HepG2 (cell line): Measurements from ENCODE around the gene ZNF575. TPM values are rescaled to one million over a fixed set of nuclear protein-coding genes. Genes with fewer than 3 reads are reported as not detected.
A peak's percentile ranks its signal among the peaks of the same experiment; 100 is the strongest.

Experiments used
- ATAC-seq: fragments of 200-7000 bp; cut with Tn5 transposase; 3 replicates; pipeline ENCODE4 v1.9.1; 2020; ENCODE audit warnings: mild to moderate bottlenecking, moderate library complexity
- BruUV-seq: library from RNA; stranded (reverse); fragments of 400-500 nt; replicated peaks from 2 replicates; lab custom pipeline; 2021; lab: Mats Ljungman, UMichigan
- CTCF ChIA-PET: fragments of 300-600 bp; formaldehyde crosslinking; extraction: SDS; loops from one replicate; lab custom pipeline; 2021; ENCODE audit warnings: low total read pairs, inconsistent platforms, low intra/inter-chr PET ratio; lab: Yijun Ruan, JAX
- POLR2A ChIA-PET: fragments of 350-600 bp; sonication (Branson Sonifier 250); formaldehyde crosslinking; loops from one replicate; lab custom pipeline; 2020; ENCODE audit warnings: antibody characterized with exemption, inconsistent platforms; lab: Yijun Ruan, JAX
- DNase-seq: peaks from one replicate; pipeline ENCODE4 v3.0.0-alpha.2; 2015; ENCODE audit warnings: low spot score
- FAIRE-seq: peaks from 3 replicates; lab custom pipeline; 2011; peaks lifted over from hg19 to GRCh38; lab: Jason Lieb, UNC
- H2AFZ ChIP-seq: one replicate; pipeline ENCODE4 v1.6.1; 2011; ENCODE audit warnings: low read length, inconsistent platforms
- H3K27ac ChIP-seq: fragments of 300-600 bp; 3 replicates; pipeline ENCODE4 v1.8.0; 2011; ENCODE audit warnings: mixed run types, mild to moderate bottlenecking, mixed read lengths, low read length, inconsistent platforms; ENCODE audit not compliant: insufficient read depth; ENCODE audit errors: extremely low read length
- H3K27me3 ChIP-seq, 2 experiments: fragments of 200-600 bp in 1 of 2; 2 replicates in 1 of 2; 3 replicates in 1 of 2; pipeline versions ENCODE4 v1.6.0 to v1.8.0; 2011; ENCODE audit warnings: low read length in 2 of 2, mild to moderate bottlenecking in 2 of 2, moderate library complexity in 2 of 2, inconsistent platforms in 1 of 2; ENCODE audit not compliant: insufficient read depth in 2 of 2, control insufficient read depth in 1 of 2
- H3K36me3 ChIP-seq, 2 experiments: fragments of 200-600 bp in 1 of 2; replicated peaks in 1 of 2; 2 replicates in 1 of 2; 3 replicates in 1 of 2; pipeline versions ENCODE4 v1.5.1 to v1.8.0; 2011; ENCODE audit warnings: low read length in 2 of 2, inconsistent platforms in 1 of 2; ENCODE audit not compliant: insufficient read depth in 2 of 2, control insufficient read depth in 1 of 2
- H3K4me1 ChIP-seq: 2 replicates; pipeline ENCODE4 v1.5.1; 2012; ENCODE audit warnings: low read length, inconsistent platforms; ENCODE audit not compliant: insufficient read depth
- H3K4me2 ChIP-seq: 2 replicates; pipeline ENCODE4 v1.6.0; 2011; ENCODE audit warnings: low read depth, low read length, inconsistent platforms
- H3K4me3 ChIP-seq, 3 experiments: fragments of 200-600 bp in 1 of 3; sonication (generic), shearing (Covaris generic) in 1 of 3; replicated peaks in 1 of 3; 2 replicates each; pipeline ENCODE4 v1.5.1; 2011 to 2016; ENCODE audit warnings: low read length in 3 of 3, inconsistent platforms in 2 of 3, low read depth in 2 of 3, mild to moderate bottlenecking in 2 of 3, control low read depth in 1 of 3, mixed read lengths in 1 of 3; ENCODE audit not compliant: insufficient read depth in 1 of 3
- H3K79me2 ChIP-seq: one replicate; pipeline ENCODE4 v1.6.1; 2011; ENCODE audit warnings: low read length, inconsistent platforms; ENCODE audit not compliant: insufficient read depth
- H3K9ac ChIP-seq: 2 replicates; pipeline ENCODE4 v1.6.0; 2011; ENCODE audit warnings: mild to moderate bottlenecking, low read depth, low read length, inconsistent platforms; ENCODE audit not compliant: insufficient read depth
- H3K9me3 ChIP-seq: 2 replicates; pipeline ENCODE4 v1.5.1; 2012; ENCODE audit warnings: mild to moderate bottlenecking, low read length
- H4K20me1 ChIP-seq: 2 replicates; pipeline ENCODE4 v1.6.0; 2011; ENCODE audit warnings: inconsistent platforms, mild to moderate bottlenecking, low read length, moderate library complexity; ENCODE audit not compliant: insufficient read depth
- ATF1 ChIP-seq: IDR thresholded peaks from 2 replicates; pipeline ENCODE4 v1.6.1; 2016; ENCODE audit warnings: mild to moderate bottlenecking, control low read depth
- GABPA ChIP-seq, 2 experiments: IDR thresholded peaks; 2 replicates each; pipeline ENCODE4 v1.6.1; 2011 to 2016; ENCODE audit warnings: low read depth in 2 of 2, low read length in 1 of 2, missing biosample characterization in 1 of 2, missing genetic modification characterization in 1 of 2
- MNT ChIP-seq: fragments of 450-650 bp; IDR thresholded peaks from 2 replicates; pipeline ENCODE4 v1.6.1; 2016
- MXI1 ChIP-seq: IDR thresholded peaks from 3 replicates; pipeline ENCODE4 v1.6.1; 2012; ENCODE audit warnings: low read depth, low read length, inconsistent platforms, borderline replicate concordance
- REXO4 ChIP-seq: sonication (generic); formaldehyde crosslinking; IDR thresholded peaks from 2 replicates; pipeline ENCODE4 v1.8.0; 2022; ENCODE audit warnings: missing genetic modification reagents, mild to moderate bottlenecking, borderline replicate concordance
- ZFP1 ChIP-seq: IDR thresholded peaks from 2 replicates; pipeline ENCODE4 v1.6.1; 2016
- ZNF619 ChIP-seq: sonication (generic); formaldehyde crosslinking; IDR thresholded peaks from 2 replicates; pipeline ENCODE4 v1.4.0; 2020; ENCODE audit warnings: mild to moderate bottlenecking, missing genetic modification reagents
- ZNF629 ChIP-seq: sonication (generic); formaldehyde crosslinking; conservative IDR thresholded peaks from 2 replicates; pipeline ENCODE4 v1.5.0; 2020; ENCODE audit warnings: missing genetic modification reagents
- WGBS: methylation state at CpG from one replicate; pipeline ENCODE4 v1.1.6; 2017; ENCODE audit warnings: low lambda C conversion rate; 5-methylcytosine and 5-hydroxymethylcytosine counted together
- in situ Hi-C: cut with HindIII; loops from 2 replicates; pipeline ENCODE4 v1.10.0; 2017; ENCODE audit warnings: low pct_unique_long_range_greater_than_20kb; ENCODE audit not compliant: extremely low pct_ligation_motif_present
- intact Hi-C: fragments of 100-400 bp; cut with micrococcal nuclease; formaldehyde crosslinking; loops from one replicate; pipeline ENCODE4 v1.10.0; 2022; ENCODE audit not compliant: unreplicated experiment
- polyA plus RNA-seq, 8 experiments: library from polyadenylated mRNA; depleted of rRNA in 3 of 8; stranded (reverse) in 7 of 8; unstranded in 1 of 8; fragments of >200 nt; fragmentation: Illumina TruSeq in 4 of 8; extraction: Trizol in 4 of 8; gene quantifications; 2 replicates each; pipeline versions ENCODE4 v1.2.1 to v1.2.3, GENCODE V29; 2011 to 2016; ENCODE audit warnings: low read depth in 4 of 8, missing spikeins in 1 of 8, mixed read lengths in 1 of 8; ENCODE audit not compliant: insufficient read depth in 1 of 8
- total RNA-seq, 5 experiments: library from RNA; depleted of rRNA; stranded (reverse); fragments of >200 nt; fragmentation: Illumina TruSeq; extraction: Trizol; gene quantifications; 2 replicates each; pipeline ENCODE4 v1.2.3, GENCODE V29; 2016; ENCODE audit warnings: low read depth in 1 of 5
- TF ChIP-seq, protein P1 (sequence below): sonication (generic); formaldehyde crosslinking; IDR thresholded peaks from 2 replicates; pipeline ENCODE4 v1.5.1; 2020; ENCODE audit warnings: mild to moderate bottlenecking, missing genetic modification reagents, moderate library complexity

Gene ZNF575
- total and polyA plus RNA-seq, 2 of the 13 experiments (the other 11 are each of a cell fraction or from before 2014, with no cell fraction given) = 0.17 to 0.27 TPM

DNA sequence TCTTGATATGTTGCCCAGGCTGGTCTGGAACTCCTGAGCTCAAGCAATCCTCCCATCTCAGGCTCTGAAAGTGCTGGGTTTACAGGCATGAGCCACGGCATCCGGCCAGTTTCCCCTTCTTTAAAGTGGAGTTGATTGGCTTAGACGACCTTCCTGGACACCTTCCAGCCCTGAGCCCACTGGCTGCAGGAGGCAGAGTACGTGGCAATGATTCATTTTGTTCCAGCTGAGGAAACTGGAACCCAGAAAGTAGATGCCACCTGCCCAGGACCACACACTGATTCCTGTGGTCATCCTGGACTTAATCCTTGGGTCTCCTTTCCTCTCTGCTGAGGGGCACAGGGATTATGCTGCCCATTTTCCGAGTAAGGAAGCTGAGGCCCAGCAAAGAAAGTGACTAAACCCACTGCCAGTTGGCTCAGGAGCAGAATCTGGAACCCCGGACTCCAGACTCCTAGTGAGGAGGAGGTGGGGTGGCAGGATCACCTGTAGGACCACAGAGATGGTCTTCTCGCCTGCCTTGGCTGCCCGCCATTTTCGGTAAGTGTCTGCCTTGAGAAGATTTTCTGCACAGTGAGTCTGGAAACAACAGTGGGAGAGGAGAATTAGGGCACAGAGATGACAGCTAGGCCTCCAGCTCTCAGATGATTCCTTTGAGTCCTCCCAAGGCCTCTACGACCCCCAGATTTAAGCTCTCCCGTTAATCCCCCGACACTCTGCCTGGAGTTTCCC, 41.6 kb downstream of the ZNF575 start:
- H3K4me1 ChIP-seq = peaks cover 19% of the 10 kb centered on the region; the same call in 1 of the 2 replicates
- peak overlapping the region; percentile 72 for H3K27ac ChIP-seq
- BruUV-seq = TSS peak; percentile 66
- peak overlapping the region; percentile 93 for H3K4me2 ChIP-seq
- POLR2A ChIA-PET = interaction anchor here (1.4 to 1.8 kb wide), 2 partner anchors 19 to 21 kb away, joined by 3 to 6 read pairs; partner anchors contain the start of genes IRGQ and ZNF576
- 30% methylated on average over 9 of the region's 12 CpGs for WGBS
- peak overlapping the region; percentile 88 for H3K9ac ChIP-seq
- H3K79me2 ChIP-seq = peaks cover 8% of the 10 kb centered on the region
- in situ Hi-C loops = no loop called here
- TF ChIP-seq ZNF629 (peak; percentile 70), REXO4 (CRISPR knock-in tag) (no peak), ZNF619 (peak; percentile 64; the same call in 1 of the 2 replicates)
- H2AFZ ChIP-seq = peak overlapping the region; percentile 31
- H3K27me3 ChIP-seq = no peaks in the 10 kb centered on the region; a peak in 1 of 5 replicates
- H3K4me3 ChIP-seq = peak overlapping the region; percentile 87 to 92 (median 89)
- no peaks in the 10 kb centered on the region for H3K9me3 ChIP-seq
- DNase-seq = no peak
- FAIRE-seq = no peak
- ATAC-seq = no peak
- peaks cover 0 to 1% of the 10 kb centered on the region in 2 experiments; a peak in 1 of 5 replicates for H3K36me3 ChIP-seq
- CTCF ChIA-PET = no interaction called here
- no peaks in the 10 kb centered on the region for H4K20me1 ChIP-seq
- intact Hi-C loops = loop anchor here (1.0 kb wide), 1 partner anchor 22 kb away; the partner anchor contains the start of genes IRGQ and ZNF576

DNA sequence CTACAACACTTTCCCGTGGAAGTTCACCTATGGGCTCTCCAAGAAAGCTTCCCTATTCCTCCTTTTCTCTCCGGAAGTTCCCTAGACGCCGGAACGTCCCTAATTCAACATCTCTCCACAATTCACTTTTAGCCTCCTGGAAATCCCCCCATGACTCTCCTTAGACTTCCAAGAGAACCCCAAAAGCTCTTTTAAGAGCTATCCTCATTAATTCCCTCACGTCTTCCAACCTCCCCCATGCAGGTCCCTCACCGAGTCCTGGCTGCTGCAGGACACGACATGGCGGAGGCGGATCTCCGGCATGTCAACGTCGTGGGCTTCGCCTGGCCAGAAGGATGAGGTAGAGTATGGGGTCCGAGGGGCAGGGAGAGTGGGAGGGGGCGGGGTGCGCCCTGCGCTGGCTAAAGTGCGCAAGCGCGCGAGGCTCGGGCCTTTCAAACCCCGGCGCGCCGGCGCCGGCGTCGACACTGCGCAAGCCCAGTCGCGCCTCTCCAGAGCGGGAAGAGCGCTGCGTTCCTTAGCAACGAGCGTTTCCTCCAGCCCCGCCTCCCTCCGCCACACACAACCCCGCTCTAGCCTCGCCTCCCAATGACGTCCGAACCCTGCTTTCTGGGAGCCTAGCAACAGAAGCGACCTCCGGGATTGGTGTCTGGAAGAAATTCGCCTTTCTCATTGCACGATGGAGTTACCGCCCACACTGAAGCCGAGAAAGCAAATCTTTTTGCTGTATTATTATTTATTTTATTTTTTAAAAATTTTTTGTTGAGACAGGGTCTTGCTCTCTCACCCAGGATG, 42.4 kb downstream of the ZNF575 start, which contains the start of the genes PINLYP and XRCC1:
PINLYP (plus strand) TSS at position 646 of the 795 bp plus-strand sequence. CDS start 1,391 bp downstream, outside the sequence.
XRCC1 (minus strand) TSS at position 372 of the 795 bp plus-strand sequence; CDS start at position 303, 69 bp downstream.
- H3K36me3 ChIP-seq = peaks cover 0 to 1% of the 10 kb centered on the region in 2 experiments; a peak in 1 of 5 replicates
- intact Hi-C loops = loop anchor here (1.0 kb wide), 1 partner anchor 21 kb away; the partner anchor contains the start of genes IRGQ and ZNF576
- H3K9ac ChIP-seq = peak within 1 kb of the TSS; percentile 88
- CTCF ChIA-PET = no interaction called here
- H4K20me1 ChIP-seq = no peaks in the 10 kb centered on the region
- no peaks in the 10 kb centered on the region for H3K9me3 ChIP-seq
- peak within 1 kb of the TSS; percentile 87 to 92 (median 89) for H3K4me3 ChIP-seq
- peaks cover 19% of the 10 kb centered on the region; the same call in 1 of the 2 replicates for H3K4me1 ChIP-seq
- H2AFZ ChIP-seq = peak within 1 kb of the TSS; percentile 31
- peak within 1 kb of the TSS; percentile 72 for H3K27ac ChIP-seq
- in situ Hi-C loops = no loop called here
- DNase-seq (peak; percentile 96), FAIRE-seq (peak; percentile 98), ATAC-seq (peak; percentile 97)
- peaks cover 8% of the 10 kb centered on the region for H3K79me2 ChIP-seq
- WGBS = under 1% methylated on average over 23 of the region's 51 CpGs
- no peaks in the 10 kb centered on the region; a peak in 1 of 5 replicates for H3K27me3 ChIP-seq
- no TSS peak for BruUV-seq
- peak within 1 kb of the TSS; percentile 93 for H3K4me2 ChIP-seq
- POLR2A ChIA-PET = interaction anchor here (1.4 to 1.8 kb wide), 2 partner anchors 20 to 21 kb away, joined by 3 to 6 read pairs; partner anchors contain the start of genes IRGQ and ZNF576
- TF ChIP-seq GABPA (IDR thresholded peaks at IDR 0.05; ENCODE audit: low read depth, low read length) = no peak
- peak; percentile 56 for TF ChIP-seq GABPA (CRISPR knock-in tag; IDR thresholded peaks at IDR 0.05; ENCODE audit: low read depth)
- TF ChIP-seq MNT = peak; percentile 53
- 0 out of 2 replicates have a peak, but pooled peaks have one; percentile 12 for TF ChIP-seq ZFP1 (CRISPR knock-in tag)
- TF ChIP-seq, protein P1, sequence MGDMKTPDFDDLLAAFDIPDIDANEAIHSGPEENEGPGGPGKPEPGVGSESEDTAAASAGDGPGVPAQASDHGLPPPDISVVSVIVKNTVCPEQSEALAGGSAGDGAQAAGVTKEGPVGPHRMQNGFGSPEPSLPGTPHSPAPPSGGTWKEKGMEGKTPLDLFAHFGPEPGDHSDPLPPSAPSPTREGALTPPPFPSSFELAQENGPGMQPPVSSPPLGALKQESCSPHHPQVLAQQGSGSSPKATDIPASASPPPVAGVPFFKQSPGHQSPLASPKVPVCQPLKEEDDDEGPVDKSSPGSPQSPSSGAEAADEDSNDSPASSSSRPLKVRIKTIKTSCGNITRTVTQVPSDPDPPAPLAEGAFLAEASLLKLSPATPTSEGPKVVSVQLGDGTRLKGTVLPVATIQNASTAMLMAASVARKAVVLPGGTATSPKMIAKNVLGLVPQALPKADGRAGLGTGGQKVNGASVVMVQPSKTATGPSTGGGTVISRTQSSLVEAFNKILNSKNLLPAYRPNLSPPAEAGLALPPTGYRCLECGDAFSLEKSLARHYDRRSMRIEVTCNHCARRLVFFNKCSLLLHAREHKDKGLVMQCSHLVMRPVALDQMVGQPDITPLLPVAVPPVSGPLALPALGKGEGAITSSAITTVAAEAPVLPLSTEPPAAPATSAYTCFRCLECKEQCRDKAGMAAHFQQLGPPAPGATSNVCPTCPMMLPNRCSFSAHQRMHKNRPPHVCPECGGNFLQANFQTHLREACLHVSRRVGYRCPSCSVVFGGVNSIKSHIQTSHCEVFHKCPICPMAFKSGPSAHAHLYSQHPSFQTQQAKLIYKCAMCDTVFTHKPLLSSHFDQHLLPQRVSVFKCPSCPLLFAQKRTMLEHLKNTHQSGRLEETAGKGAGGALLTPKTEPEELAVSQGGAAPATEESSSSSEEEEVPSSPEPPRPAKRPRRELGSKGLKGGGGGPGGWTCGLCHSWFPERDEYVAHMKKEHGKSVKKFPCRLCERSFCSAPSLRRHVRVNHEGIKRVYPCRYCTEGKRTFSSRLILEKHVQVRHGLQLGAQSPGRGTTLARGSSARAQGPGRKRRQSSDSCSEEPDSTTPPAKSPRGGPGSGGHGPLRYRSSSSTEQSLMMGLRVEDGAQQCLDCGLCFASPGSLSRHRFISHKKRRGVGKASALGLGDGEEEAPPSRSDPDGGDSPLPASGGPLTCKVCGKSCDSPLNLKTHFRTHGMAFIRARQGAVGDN = peak; percentile 73
- TF ChIP-seq ATF1 (CRISPR knock-in tag) = peak; percentile 86
- peak; percentile 93 for TF ChIP-seq MXI1
